SK-N-DZ (cell line): Measurements from ENCODE around the gene CHRM5.
"Not testable (repeated sequence)": the region's sequence is repeated elsewhere in the genome, so short reads cannot be mapped to it uniquely, and the experiment has no call there.

Experiments used
- DNase-seq: peaks from one replicate; pipeline ENCODE4 v3.0.0-alpha.2; 2015; ENCODE audit warnings: low spot score

CHRM5 gene

GRCh38 chr15:33988384-33988783 is 20.1 kb downstream of the CHRM5 start:
- DNase-seq: no peak

GRCh38 chr15:33994005-33994615 is 25.8 kb downstream of the CHRM5 start:
- DNase-seq: peak; percentile 20

GRCh38 chr15:33995666-33996065 is 27.4 kb downstream of the CHRM5 start:
- DNase-seq: not testable (repeated sequence)

- no peak for DNase-seq
These were observed 33.2 kb downstream of the CHRM5 start for GRCh38 chr15:34001536-34001935.

DNA sequence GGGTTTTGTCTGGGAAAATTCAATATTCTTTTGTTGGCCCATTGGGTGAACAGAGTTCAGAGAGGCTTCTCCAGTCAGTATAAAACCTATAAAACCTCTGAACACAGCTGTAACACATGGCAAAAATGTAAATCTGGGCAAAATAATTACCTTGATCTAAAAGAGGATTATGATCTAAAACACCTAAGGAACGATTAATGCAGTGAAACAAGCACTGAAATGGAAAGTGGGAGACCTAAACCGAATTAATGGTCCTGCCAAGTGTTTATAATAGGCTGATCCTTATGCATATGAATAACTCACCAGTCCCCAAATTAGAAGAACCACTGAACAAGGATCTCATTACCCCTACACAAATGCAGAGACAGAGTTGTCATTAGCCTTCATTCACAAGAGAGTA is 38.1 kb downstream of the CHRM5 start:
- no peak for DNase-seq

- no peak for DNase-seq
These were observed 41.4 kb downstream of the CHRM5 start for GRCh38 chr15:34009656-34010055.

DNA sequence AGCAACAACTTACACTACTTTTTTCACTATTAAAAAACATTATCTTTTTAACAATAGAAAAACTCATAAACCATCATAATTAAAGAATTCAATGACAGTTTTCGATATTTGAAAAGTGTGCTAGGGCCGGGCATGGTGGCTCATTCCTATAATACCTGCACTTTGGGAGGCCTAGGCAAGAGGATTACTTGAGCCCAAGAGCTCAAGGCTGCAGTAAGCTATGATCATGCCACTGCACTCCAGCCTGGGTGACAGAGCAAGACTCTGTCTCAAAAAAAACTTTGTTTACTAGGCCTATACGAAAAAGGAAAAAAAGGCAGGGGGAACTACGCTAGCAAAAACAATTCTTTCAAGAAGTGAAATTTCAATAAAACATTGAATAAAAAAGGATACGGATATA is 42.6 kb downstream of the CHRM5 start:
- no peak for DNase-seq

DNA sequence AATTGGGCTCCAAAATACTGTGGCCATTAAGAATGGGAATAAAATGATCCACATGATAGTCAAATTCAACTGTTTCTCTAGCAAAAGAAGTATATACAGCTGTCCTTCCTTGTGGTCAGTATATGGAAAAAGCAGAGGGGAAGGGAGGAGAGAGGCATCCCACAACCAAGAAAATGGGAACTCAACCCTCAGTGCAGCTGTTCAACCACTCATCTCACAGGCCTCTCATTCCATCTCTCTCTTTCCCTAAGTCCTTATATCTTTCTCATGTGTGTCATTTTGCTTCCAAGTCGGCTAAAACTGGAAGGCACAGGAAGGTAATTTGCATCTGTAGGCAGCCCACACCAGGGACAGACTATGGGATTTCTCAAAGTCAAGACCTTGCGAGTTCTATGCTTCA is 43.2 kb downstream of the CHRM5 start:
- DNase-seq: no peak

GRCh38 chr15:34012461-34013028 is 44.2 kb downstream of the CHRM5 start:
- DNase-seq: no peak

- DNase-seq: no peak
These were observed 45.4 kb downstream of the CHRM5 start for GRCh38 chr15:34013746-34014145.

GRCh38 chr15:34014556-34014955 is 46.3 kb downstream of the CHRM5 start:
- DNase-seq: no peak

DNA sequence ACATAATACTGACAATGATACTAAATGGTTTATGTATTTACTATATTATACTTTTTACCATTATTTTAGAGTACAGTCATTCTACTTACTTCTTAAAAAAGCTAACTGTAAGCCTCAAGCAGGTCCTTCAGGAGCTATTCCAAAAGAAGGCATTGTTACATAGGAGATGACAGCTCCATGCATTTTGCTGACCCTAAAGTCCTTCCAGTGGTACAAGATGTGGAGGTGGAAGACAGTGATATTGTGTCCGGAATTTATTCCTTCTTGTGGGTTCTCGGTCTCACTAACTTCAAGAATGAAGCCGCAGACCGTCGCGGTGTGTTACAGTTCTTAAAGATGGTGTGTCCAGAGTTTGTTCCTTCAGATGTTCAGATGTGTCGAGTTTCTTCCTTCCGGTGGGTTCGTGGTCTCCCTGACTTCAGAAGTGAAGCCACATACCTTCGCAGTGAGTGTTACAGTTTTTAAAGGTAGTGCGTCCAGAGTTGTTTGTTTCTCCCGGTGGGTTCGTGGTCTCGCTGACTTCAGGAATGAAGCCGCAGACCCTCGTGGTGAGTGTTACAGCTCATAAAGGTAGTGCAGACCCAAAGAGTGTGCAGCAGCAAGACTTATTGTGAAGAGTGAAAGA is 49.8 kb downstream of the CHRM5 start:
- DNase-seq: no peak

GRCh38 chr15:34018738-34019137 is 50.4 kb downstream of the CHRM5 start:
- DNase-seq: not testable (repeated sequence)

- DNase-seq: no peak
These were observed 51.2 kb downstream of the CHRM5 start for GRCh38 chr15:34019369-34019990.

GRCh38 chr15:34023907-34024306 is 55.6 kb downstream of the CHRM5 start:
- no peak for DNase-seq

DNA sequence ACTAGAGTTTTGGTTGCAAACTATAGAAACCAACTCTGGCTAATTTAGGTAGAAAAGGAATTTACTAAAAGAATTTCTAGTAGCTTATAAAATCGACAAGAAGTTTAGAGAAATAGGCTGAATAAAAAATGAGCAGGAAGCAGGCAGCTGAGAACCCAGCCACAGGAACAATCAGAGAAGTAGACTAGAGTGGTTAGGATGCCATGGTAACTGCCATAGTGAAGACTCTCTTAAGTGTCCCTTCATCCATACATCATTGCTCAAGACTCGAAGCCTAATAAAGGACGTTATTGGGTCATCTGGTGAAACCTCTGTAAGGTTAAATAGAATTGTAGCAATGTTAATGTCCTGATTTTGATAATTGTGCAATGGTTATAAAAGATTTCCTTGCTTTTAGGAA is 57.0 kb downstream of the CHRM5 start:
- DNase-seq: no peak

DNA sequence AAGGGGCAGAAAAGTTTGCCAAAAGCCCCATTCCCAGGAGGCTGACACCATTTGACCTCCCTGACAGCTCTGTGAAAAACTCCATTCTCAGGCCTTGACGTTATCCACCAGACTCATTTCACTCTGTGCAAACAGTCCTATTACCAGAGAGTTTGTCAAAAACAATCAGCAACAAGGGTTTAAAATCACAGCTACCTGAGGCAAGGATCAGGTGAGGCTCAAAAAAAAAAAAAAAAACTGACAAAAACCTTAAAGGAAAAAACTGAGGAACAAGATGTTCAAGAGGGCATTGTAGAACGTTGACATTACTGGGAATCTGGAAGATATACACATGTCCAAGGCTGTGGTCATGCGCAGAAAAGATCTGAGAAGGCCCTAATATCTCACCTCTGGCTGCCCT is 59.3 kb downstream of the CHRM5 start:
- no peak for DNase-seq

DNA sequence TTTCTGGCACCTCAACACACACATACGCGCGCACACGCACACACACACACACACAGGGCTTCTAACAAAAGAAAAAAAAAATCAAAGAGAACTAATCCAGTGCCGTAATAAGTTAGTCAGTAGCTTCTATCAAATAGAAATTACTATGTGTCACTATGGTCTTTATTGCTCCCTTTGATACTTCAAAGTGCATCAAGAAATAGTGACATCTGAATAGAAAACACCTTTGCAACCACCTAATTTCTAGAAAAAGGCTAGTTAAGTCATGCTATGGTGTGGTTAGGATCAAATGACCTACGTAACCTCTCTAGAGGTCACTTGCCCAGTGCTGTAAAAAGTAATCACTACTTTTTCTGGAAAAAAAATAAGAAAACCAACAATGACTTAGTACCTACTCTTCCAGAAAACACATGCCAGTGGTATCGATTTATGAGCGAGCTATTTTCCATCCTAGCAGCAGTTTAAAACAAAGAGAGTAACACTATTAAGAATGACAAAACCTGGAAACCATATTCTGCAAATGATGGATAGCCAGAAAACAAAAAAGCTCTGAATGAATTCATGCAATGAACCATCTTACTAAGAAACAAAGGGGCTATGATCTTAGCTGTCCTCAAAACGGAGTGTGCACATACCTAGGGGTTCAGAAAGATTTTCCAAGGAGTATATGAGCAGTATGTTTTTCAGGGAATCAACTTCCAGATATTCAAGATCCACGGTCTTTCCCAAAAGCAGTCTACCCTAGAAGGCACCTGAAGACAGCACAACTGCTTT is 63.9 kb downstream of the CHRM5 start:
- DNase-seq: no peak

GRCh38 chr15:34038023-34038870 is 70.0 kb downstream of the CHRM5 start:
- peak; percentile 81 for DNase-seq

- DNase-seq: peak; percentile 40
These were observed 70.8 kb downstream of the CHRM5 start, which contains the start of gene AVEN for GRCh38 chr15:34038871-34039789. AVEN (minus strand) TSS chr15:34039204; CDS start chr15:34039046, 158 bp downstream.
